SW 1271 (cell line): ENCODE results near the gene ADAM11.
"Not testable (repeated sequence)": the region's sequence is repeated elsewhere in the genome, so short reads cannot be mapped to it uniquely, and the experiment has no call there.

Experiments
- DNase-seq, 2 experiments: peaks; one replicate each; lab custom pipeline; 2025; lab: John Stamatoyannopoulos, UW

Gene ADAM11

DNA sequence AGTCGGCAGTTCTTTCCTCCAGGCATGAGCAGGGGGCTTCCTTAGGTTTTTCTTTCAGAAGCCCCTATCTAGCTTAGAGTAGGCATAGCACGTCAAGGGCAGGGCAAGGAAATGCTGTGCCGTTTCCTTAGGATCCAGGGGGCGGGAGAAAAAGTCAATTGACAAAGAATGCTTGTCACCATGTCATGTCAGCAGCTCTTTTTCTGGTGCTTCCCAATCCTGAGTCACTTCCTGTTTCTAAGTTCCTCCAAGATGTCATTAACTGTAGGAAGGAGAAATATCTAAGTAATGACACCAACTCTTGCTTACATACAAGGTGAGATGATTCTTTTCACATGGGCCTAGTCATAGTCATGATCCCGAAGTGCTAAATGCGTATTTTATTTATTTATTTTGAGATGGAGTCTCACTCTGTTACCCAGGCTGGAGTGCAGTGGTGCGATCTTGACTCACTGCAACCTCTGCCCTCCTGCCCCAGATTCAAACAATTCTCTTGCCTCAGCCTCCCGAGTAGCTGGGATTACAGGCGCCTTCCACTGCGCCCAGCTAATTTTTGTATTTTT is 36.1 kb downstream of the ADAM11 start:
- DNase-seq = peak; percentile 81 to 92

DNA sequence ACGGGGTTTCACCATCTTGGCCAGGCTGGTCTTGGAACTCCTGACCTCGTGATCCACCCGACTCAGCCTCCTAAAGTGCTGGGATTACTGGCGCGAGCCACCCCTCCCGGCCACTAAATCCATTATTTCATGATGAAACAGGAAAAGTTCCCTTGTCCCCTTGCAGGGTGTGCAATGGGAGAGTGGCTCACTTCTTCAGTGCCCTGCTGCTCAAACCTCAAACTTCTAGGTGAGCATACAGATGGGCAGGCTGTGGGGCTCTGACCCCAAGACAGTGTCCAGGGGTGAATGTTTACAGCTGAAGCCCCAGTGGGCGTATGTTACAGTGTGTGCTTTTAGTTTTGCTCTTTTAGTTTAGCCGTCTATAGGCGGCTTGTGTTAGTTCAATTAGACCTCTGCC is 36.6 kb downstream of the ADAM11 start:
- no peak for DNase-seq

DNA sequence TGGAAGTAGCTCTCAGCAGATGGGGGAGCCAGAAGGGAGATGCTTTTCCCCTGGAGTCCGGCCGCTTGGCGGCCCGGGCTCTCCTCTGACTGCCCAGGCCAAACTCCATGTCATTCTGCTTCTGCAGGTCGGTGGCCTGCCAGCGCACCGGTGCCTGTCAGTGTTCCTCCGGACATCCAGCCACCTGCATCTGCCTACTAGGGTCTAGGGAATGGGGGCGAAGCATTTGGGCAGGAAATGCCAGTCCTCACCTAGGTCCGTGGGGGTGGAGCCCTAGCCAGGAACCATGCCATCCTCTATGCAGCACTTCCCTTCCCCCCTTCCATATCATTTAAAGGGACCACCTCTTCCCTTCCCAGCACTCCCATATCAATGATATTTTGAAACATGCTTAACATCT is 37.1 kb downstream of the ADAM11 start:
- no peak for DNase-seq

DNA sequence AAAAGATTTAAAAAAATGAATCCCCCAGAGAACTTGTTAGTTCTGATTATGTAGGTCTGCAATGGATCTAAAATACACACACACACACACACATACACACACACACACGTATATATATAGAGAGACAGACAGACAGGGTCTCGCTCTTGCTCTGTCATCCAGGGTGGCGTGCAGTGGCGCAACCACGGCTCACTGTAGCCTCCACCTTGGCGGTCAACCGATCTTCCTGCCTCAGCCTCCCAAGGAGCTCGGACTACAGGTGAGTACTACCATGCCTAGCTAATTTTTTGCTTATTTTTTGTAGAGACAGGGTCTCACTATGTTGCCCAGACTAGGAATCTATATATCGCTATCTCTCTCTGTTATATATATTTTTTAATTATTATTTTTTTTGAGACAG is 37.9 kb downstream of the ADAM11 start:
- DNase-seq = no peak

DNA sequence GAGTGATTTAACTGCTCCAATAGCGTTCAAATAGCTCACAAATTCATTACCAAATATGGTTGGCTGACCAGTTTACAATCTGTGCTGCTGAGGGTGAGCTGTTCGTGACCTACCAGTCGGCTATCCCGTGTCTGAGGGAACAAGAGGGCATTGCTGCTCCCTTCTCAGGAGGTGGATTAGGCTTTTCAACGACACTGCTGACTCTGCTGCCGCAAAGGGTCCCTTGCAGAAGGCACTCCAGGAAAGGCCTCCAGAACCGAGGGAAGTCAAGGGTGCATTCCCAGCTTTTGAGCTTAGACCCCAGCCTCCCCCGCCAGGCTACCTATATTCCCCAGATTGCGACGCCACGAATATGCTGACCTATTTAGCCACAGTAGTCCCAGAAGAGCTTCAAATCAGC is 39.0 kb downstream of the ADAM11 start:
- DNase-seq = no peak

DNA sequence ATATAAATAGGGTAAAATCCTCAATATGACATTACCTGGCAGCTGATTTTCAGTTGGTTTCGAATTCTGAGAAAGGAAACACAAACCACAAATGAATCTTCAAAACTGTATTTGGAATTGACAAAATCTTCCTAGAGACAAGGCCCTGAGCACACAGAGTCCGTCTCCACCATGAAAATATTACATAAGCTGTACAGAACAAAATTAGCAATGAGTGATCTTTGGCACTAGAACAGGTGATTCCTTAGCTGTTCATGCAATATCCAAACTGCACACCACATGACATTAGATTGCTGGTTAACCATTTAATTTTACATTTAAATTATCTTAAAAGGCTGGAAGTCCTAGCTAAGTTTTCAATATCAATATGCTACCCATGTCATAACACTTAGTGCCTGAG is 39.6 kb downstream of the ADAM11 start:
- no peak for DNase-seq

DNA sequence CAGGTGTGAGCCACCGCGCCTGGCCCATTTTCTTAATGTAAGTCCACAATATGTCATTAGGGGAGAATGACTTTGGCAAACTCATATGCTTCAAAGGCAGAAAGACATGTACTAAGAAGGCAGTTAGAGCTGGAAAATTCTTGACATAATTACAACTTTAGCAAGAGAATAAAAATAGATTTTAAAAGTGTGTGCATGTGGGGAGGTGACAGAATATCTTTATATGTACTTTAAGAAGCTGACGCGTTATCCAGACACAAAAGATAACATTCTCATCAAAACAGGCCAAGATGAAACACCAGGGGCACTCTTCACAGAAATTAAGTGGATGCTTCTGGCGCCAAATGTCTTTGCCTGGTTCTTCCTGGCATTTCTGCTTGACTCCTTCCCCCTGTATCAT is 43.1 kb downstream of the ADAM11 start:
- no peak for DNase-seq

DNA sequence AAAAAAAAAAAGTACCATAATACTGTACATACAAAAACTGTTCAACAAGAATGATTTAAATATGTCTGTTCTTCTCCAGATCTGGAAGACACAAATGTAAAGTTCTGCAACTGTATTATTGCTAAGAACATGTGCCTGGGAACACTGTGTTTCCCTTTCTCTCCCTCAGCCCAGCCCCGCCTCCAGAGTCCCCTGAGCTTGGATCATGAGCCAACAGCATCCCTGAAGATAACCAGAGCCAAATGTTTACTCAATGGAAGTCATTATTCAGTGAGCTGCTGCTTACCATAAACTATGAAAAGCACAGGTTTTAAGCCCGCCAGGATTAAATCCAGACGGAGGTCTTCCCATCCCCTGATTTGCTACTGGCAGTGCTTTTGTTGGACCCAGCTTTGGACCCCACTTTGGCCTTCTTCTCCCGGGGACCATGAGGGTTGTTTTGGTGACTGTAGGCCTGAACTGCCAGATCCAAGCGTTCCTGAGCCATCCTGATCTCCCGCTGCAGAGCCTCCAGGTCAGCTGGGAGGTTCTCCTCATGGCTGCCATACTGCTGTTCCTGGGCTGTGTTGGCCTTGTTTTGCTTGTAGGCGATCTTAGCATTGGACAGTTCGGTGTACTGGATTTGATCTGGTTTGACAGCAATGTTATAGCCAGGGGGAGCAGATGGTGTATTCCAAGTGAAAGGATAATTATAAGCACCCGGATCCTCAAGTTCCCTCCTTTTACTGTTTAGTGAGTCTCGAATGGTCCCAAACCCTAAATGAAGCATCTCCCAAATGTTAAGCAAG is 45.7 kb downstream of the ADAM11 start:
- DNase-seq = no peak

DNA sequence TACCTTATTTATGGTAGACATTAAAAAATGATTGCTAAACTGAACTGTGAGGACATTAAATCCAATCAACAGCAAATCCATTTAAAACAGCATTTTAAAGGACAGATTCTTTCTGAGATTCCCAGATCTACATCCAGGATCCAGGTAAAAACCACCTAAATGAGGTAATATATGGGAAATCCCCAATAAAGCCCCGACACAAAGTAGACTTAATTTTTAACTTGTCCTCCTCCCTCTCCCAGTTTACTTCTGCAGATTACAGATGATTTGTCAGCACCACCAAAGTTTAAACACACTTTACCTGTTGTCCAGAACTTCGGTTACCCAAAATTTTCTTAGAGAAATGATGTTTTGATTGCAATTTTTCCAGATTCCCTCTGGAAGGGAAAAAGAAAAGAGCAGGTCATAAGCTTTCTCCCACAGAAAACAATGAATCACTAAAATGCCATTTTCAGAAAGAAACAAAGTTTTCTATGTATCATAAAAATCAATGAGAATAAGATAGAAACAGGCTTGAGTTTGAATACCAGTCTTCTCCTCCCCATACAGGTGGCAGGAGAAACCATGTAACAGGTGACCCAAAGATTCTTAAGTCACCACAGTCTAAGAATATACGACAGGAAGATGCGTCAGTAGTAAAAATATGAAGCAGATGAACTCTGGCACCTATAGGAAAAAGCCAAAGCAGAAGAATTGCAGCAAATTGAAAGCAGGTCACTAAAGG is 48.5 kb downstream of the ADAM11 start:
- DNase-seq = no peak

DNA sequence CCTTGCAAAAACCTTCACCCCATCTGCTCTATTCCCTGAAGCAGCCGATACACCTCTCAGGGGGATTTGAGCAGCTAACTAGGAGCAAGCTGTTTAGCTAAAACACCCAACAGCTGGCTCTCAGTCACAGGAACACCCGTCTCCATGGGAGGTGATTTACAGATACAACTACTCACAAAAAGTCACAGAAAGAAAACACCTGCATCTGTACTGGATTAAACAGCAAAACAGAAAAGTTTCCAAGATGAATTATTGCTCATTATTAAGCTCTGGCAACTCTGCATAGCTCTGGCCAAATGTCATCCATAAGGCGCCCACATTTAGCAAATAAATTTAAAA is 49.0 kb downstream of the ADAM11 start:
- no peak for DNase-seq

DNA sequence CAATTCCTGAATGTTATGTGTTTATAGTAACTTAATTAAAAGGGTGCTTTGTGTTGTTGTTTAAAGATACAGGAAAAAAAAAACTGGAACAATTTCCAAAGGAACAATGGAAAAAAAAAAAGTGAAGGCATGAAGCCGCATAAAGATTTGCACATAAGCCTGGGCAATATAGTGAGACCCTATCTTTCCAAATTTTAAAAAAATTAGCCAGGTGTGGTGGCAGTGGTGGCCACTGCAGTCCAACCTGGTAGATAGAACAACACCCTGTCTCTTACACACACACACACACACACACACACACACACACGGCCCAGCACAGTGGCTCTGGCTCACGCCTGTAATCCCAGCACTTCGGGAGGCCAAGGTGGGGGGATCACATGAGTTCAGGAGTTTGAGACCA is 49.4 kb downstream of the ADAM11 start:
- DNase-seq = no peak

DNA sequence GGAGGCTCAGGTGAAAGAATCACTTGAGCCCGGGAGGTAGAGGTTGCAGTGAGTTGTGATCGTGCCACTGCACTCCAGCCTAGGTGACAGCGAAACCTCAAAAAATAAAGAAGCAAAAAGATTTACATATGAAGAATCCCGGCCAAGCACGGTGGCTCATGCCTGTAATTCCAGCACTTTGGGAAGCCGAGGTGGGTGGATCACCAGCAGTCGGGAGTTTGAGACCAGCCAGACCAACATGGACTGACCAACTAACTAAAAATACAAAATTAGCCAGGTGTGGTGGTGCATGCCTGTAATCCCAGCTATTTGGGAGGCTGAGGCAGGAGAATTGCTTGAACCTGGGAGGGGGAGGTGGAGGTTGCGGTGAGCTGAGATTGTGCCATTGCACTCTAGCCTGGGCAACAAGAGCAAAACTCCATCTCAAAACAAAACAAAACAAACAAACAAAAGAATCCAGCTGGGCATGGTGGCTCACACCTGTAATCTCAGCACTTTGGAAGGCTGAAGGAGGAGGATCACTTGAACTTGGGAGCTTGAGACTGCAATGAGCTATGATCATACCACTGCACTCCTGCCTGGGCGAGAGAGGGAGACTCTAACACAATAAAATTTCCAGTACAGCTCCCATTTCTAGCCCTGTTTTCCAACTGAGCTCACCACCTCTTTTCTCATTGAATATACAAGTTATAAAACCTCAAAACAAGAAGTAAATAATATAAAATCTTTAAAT is 50.0 kb downstream of the ADAM11 start:
- not testable (repeated sequence) for DNase-seq

DNA sequence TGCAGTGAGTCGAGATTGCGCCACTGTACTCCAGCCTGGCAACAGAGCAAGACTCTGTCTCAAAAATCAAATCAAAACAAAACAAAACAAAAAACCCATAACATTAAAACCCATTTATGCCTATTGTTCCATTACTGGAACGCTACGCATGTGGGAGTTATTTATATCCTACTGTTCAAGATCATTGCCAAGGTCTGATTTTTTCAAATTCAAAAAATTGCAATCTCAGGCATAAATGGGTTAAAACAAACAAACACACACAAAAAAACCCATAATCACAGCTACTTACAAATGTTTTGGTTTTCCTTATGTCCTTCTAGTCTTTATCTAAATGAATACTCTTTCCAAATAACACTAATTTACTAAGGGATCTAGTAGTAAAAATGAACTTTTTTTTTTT is 53.5 kb downstream of the ADAM11 start:
- no peak for DNase-seq

DNA sequence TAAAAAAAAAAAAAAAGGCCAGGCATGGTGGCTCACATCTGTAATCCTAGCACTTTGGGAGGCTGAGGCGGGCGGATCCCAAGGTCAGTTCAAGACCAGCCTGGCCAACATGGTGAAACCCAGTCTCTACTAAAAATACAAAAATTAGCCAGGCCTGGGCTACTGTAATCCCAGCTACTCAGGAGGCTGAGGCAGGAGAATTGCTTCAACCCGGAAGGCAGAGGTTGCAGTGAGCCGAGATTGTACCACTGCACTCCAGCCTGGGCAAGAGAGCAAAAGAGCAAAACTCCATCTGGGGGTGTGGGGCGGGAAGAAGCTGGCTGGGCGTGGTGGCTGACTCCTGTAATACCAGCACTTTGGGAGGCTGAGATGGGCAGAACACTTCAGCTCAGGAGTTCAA is 59.7 kb downstream of the ADAM11 start:
- not testable (repeated sequence) for DNase-seq

DNA sequence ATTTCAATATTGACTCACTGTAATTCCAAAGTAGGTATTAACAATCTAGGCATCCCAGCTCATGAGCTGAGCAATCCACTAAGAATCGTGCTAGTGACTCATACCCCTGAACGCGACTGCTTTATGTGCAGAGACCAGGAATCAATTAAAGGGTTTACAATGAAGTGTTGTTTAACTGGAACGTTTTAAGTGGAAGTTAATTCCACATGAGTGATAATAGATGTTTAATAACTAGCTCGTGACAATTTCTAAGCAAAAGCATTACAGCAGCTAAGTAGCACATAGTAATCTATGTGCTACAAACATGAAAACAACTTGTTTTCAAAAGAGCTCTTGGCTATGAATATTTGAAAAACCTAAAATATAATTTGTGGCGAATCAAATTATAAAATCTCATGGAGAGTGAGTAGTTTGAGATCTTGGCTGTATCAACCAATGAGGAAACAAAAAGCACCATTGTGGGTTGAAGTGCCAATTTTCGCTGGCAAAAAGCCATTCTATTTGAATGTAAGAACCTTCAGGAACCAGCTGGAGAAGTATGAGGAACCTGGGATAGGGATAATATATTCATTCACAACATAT is 61.9 kb downstream of the ADAM11 start:
- DNase-seq = peak; percentile 71 to 94

DNA sequence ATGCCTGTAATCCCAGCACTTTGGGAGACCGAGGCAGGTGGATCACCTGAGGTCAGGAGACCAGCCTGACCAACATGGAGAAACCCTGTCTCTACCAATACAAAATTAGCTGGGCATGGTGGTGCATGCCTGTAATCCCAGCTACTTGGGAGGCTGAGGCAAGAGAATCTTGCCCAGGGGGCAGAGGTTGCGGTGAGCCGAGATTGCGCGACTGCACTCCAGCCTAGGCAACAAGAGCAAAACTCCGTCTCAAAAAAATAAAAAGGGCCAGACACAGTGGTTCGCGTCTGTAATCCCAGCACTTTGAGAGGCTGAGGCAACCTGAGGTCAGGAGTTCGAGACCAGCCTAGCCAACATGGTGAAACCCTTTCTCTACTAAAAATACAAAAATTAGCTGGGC is 66.4 kb downstream of the ADAM11 start:
- not testable (repeated sequence) for DNase-seq

DNA sequence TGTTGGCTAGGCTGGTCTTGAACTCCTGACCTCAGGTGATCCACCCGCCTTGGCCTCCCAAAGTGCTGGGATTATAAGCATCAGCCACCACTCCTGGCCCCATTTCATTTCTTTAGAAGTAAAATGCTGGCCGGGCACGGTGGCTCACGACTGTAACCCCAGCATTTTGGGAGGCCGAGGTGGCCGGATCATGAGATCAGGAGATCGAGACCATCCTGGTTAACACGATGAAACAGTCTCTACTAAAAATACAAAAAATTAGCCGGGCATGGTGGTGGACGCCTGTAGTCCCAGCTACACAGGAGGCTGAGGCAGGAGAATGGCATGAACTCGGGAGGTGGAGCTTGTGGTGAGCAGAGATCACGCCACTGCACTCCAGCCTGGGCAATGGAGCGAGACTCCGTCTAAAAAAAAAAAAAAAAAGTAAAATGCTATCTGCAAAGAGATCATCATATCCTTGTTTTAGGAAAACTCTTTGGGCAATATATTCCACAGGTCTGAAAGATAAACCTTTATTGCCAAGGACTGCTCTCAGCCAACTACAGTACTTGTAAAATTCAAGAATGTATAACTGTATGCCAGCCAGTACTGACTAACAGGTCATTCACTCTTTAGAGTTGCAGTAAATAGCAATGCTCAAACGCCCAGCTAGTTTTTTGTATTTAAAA is 67.5 kb downstream of the ADAM11 start:
- DNase-seq = no peak

DNA sequence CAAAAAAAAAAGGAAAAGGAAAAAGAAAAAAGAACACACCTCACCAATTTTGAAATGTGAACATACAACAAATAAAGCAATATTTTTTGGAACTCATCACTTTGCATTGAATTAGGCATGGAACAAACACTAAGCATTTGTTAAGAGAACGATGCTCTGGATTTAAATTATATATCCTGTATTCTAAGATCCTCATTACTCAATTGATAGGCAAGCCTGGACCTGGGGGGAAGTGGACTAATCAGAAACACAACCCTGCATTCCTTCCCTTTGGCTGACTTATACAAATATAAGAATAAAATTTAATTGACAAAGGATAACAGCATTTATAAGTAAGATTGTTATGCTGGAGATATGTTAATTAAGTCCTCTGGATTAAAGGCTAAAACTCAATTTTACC is 69.1 kb downstream of the ADAM11 start:
- no peak for DNase-seq

DNA sequence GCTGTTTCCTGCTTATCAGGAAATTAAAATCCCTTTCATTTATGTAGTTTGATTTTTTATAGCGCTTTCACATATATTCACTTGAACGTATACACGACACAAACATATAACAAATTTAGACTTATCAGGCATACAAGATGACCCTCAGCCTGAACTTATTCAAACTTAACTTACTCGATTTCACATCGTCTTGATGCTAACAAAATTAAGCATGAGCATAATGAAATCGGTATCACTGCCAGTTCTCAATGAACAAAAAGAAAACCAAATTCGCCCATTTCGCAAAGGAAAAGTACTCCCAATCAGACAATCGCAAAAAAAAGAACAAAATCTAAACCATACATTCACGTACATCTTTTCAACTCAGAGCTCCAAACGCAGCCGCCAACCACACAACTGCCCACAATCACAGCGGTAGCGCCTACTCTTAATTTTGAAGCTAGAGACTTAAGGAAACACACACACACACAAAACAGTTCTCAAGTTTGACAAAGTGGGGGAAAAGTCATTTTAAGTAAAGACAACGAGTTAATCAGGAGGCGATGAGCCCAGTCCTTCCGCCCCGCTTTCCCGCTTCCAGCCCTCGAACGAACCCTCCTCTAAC is 70.2 kb downstream of the ADAM11 start:
- peak in 1 of 2 experiments; percentile 40 for DNase-seq

DNA sequence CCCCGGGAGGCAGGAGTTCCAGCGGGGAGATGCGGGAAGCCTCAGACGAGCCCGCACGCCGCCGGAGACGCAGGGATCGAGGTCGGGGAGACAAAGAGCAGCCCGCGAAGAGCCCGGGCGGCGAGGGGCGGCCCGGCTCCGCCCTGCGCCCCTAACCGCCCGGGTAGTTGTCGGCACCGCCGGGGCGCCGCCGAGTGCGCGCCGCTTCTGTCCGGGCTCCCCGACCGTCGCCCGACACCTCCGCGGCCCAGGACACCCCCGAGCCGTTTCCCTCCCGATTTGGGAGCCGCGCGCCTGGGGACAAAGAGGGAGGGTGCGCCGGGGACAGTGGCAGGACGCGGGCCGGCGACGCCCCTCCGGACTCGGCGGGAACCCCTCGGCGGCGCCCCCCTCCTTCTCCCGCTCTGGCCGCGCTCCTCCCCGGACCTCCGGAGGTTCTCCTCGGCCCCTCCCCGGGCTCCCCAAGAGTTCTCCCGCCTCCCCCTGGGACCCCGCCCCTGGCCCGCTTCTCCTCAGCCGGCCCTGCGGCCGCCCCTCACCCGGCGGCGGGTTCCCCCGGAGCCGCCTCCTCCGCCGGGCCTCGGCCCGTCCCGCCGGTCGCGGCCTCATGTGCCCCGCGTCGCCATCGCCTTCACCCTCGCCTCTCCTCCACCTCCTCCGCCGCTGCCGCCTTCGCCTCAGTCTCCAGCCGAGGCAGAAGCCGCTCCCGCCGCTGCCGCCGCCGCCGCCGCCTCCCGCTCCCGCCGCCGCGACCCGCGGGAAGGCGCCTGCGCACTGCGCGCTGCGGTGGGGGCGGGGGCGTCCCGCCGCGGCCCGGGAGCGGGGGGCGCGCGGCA is 71.0 kb downstream of the ADAM11 start, which contains the start of gene GJC1:
GJC1 (minus strand) TSS at position 765 of the 836 bp plus-strand sequence. CDS start 24,470 bp downstream, outside the sequence.
- DNase-seq = no peak
